IMR-90 (cell line): Measurements from ENCODE around the gene PRPSAP1.
A peak's percentile ranks its signal among the peaks of the same experiment; 100 is the strongest.

ENCODE experiments used
- BHLHE40 ChIP-seq: fragments of 150-350 bp; IDR thresholded peaks from 2 replicates; pipeline ENCODE4 v1.6.1; 2016; ENCODE audit warnings: mild to moderate bottlenecking, low read depth, low read length
- CHD1 ChIP-seq: IDR thresholded peaks from 2 replicates; pipeline ENCODE4 v1.6.1; 2012; ENCODE audit warnings: low read depth, low read length, improper control_type of control experiment
- CTCF ChIP-seq: conservative IDR thresholded peaks from 2 replicates; pipeline ENCODE4 v1.5.1; 2012; ENCODE audit warnings: mild to moderate bottlenecking, low read depth, low read length, improper control_type of control experiment
- ELK1 ChIP-seq: fragments of 150-350 bp; IDR thresholded peaks from 2 replicates; pipeline ENCODE4 v1.6.1; 2016; ENCODE audit warnings: low read depth, mild to moderate bottlenecking, low read length, moderate library complexity, borderline replicate concordance
- MAFK ChIP-seq: IDR thresholded peaks from 2 replicates; pipeline ENCODE4 v1.6.1; 2012; ENCODE audit warnings: low read depth, low read length, improper control_type of control experiment
- MAZ ChIP-seq: IDR thresholded peaks from 2 replicates; pipeline ENCODE4 v1.6.1; 2012; ENCODE audit warnings: low read depth, mild to moderate bottlenecking, low read length, improper control_type of control experiment, moderate library complexity, borderline replicate concordance
- MXI1 ChIP-seq: IDR thresholded peaks from 2 replicates; pipeline ENCODE4 v1.6.1; 2012; ENCODE audit warnings: low read depth, mild to moderate bottlenecking, low read length, moderate library complexity, borderline replicate concordance
- NFE2L2 ChIP-seq: fragments of 150-350 bp; IDR thresholded peaks from 2 replicates; pipeline ENCODE4 v1.6.1; 2016; ENCODE audit warnings: low read depth, mild to moderate bottlenecking, low read length
- POLR2A ChIP-seq: IDR thresholded peaks from 2 replicates; pipeline ENCODE4 v1.6.1; 2012; ENCODE audit warnings: mild to moderate bottlenecking, low read depth, low read length
- RAD21 ChIP-seq: IDR thresholded peaks from 2 replicates; pipeline ENCODE4 v1.6.1; 2012; ENCODE audit warnings: low read length, improper control_type of control experiment
- RCOR1 ChIP-seq: IDR thresholded peaks from 2 replicates; pipeline ENCODE4 v1.6.1; 2012; ENCODE audit warnings: mild to moderate bottlenecking, low read length, improper control_type of control experiment; ENCODE audit not compliant: insufficient replicate concordance
- RFX5 ChIP-seq: IDR thresholded peaks from 2 replicates; pipeline ENCODE4 v1.8.0; 2012; ENCODE audit warnings: low read depth, mild to moderate bottlenecking, low read length, moderate library complexity
- SMC3 ChIP-seq: fragments of 150-350 bp; IDR thresholded peaks from 2 replicates; pipeline ENCODE4 v1.6.1; 2016; ENCODE audit warnings: low read depth, mild to moderate bottlenecking, antibody characterized with exemption, low read length, moderate library complexity
- USF2 ChIP-seq: fragments of 150-350 bp; IDR thresholded peaks from 2 replicates; pipeline ENCODE4 v1.6.1; 2017; ENCODE audit warnings: mild to moderate bottlenecking, antibody characterized with exemption, low read length, low read depth

- TF ChIP-seq POLR2A (no peak; the same call in 1 of the 2 replicates), CTCF (peak; percentile 79), NFE2L2 (no peak), MAZ (peak; percentile 50; the same call in 1 of the 2 replicates), CHD1 (no peak; the same call in 1 of the 2 replicates), BHLHE40 (peak; percentile 83), MAFK (no peak), SMC3 (peak; percentile 58), RCOR1 (no peak), RAD21 (peak; percentile 58), MXI1 (peak; percentile 51; the same call in 1 of the 2 replicates), RFX5 (no peak), USF2 (peak; percentile 72; the same call in 1 of the 2 replicates), ELK1 (no peak)
These were observed 32.4 kb upstream of the PRPSAP1 start for GRCh38 chr17:76385892-76386786.
